Measurements from ENCODE around the gene ZDHHC8.

ZDHHC8 gene

GRCh38 chr22:20192972-20193760, 61.6 kb downstream of the ZDHHC8 start:
- FAIRE-seq: no peak
- no peak for DNase-seq (ENCODE audit: insufficient read length)
- TF ChIP-seq POLR2AphosphoS5 (IDR thresholded peaks at IDR 0.05; ENCODE audit: low read depth, low read length) (no peak), POLR2A (IDR thresholded peaks at IDR 0.05; ENCODE audit: low read depth, low read length) (no peak), TAF1 (IDR thresholded peaks at IDR 0.05; ENCODE audit: borderline replicate concordance, low read depth, low read length) (no peak)

DNA sequence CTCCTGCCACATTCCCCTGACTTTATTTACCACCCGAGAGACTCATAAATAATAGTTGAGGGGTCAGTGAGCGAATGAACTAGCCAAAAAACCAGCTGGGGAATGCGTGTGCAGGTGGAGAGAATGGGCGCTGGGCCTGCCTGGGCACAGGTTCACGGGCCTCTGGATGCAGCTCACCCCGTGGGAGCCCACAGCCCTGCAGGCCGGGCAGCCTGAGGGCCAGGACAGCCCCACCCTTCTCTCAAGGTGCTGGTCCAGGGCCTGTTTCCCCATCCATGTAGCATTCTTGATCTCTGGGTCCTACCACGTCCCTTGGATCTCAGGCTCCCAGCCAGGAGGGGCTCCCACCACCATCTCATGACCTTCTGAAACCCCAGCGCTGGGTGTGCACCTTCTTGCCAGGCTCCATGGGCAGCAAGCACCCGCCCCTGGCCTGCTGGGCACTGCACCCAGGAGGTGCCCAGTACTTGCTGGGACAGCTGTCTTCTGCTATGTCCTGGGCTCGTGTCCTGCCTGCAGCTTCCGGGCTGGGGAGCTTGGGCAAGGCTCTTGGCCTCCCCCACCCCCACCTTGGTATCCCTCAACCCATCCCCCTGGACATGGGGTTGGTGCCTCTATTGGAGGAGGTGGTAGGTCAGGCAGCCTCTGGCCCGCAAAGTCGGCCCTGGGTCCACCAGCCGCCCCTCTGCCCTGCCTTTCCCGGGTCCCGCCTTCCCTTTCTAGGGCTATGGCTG, 62.3 kb downstream of the ZDHHC8 start:
- DNase-seq (ENCODE audit: insufficient read length): no peak
- TF ChIP-seq TAF1 (IDR thresholded peaks at IDR 0.05; ENCODE audit: borderline replicate concordance, low read depth, low read length) (no peak), POLR2A (IDR thresholded peaks at IDR 0.05; ENCODE audit: low read depth, low read length) (no peak), POLR2AphosphoS5 (IDR thresholded peaks at IDR 0.05; ENCODE audit: low read depth, low read length) (no peak)
- no peak for FAIRE-seq

DNA sequence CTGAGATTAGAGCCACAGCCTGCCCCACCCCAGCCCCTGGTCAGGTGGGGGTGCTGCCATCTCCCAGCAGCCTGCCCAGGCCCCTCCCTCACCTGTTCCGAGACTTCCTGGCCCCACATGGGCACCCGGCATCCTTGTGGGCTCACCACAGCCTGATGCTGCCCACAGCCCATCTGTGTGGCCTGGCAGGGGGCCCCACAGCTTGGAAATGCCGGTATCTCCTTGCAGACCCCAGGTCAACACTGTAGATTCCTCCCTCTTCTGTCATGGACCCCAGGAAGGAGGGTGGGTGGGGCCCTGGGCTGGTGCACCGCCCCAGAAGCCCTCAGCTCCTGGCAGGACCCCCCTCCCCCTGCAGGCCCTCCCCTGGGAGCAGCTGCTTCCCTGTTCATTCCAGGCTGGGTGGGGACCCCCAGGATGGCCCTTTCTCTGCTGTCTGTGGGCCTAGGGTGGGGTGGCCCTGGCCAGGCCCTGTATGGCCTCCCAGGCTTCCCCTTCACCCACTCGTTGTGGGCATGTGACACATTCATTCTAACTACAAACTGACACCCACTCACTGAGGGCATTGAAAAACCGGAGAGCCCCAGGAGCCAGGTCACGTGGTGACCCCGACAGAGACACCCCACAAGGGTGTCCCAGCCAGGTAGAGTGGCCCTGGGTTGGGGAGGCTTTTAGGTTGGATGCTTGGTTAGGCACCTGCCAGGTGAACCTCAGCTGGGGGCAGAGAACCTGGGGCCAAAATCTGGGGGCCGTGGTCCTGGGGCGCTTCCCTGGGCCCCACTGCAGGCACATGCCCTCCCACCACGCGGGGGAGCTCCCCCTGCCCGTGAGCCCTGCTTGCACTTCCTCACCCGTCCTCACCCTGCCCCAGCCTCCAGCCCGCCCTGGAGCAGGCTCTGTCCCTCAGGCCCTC, 63.3 kb downstream of the ZDHHC8 start:
- DNase-seq (ENCODE audit: insufficient read length): no peak
- TF ChIP-seq POLR2A (IDR thresholded peaks at IDR 0.05; ENCODE audit: low read depth, low read length) (no peak), POLR2AphosphoS5 (IDR thresholded peaks at IDR 0.05; ENCODE audit: low read depth, low read length) (no peak), TAF1 (IDR thresholded peaks at IDR 0.05; ENCODE audit: borderline replicate concordance, low read depth, low read length) (no peak)
- FAIRE-seq: no peak

DNA sequence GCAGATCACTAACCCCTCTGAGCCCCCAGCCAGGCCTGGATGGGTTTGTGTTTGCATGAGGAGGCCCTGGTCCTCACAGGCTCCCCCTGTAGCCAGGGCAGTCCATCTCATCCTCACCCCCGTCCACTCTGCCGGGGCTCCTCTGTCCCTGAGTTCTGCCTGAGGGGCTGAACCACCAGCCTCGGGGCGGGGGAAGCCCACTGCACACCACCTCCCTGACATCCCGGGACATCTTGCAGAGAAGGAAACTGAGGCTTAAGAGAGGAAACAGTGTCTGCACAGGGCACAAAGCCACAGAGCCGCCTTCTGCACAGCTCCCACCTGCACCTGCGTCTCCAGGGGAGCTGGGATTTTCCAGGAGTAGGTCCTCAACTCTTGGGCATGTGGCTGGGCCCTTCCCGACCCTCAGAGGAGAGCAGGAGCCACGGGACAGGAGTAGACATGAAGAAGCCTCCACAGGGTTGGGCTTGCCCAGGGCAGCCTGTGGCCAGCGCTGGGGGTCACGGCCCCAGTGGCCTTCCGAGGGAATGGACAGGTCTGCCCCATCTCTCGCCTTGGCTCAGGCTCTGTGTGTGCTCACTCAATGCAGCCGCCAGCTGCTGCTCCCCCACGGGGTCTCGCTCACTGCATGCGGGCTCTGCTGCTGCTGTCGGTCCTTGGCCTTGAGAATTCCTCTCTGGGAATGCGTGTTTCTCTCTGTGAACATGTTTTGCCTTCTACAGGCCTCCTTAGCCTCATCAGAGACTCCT, 64.7 kb downstream of the ZDHHC8 start:
- no peak for TF ChIP-seq POLR2A (IDR thresholded peaks at IDR 0.05; ENCODE audit: low read depth, low read length)
- TF ChIP-seq POLR2AphosphoS5 (IDR thresholded peaks at IDR 0.05; ENCODE audit: low read depth, low read length): no peak
- TF ChIP-seq TAF1 (IDR thresholded peaks at IDR 0.05; ENCODE audit: borderline replicate concordance, low read depth, low read length): no peak
- DNase-seq (ENCODE audit: insufficient read length): no peak
- no peak for FAIRE-seq
